HepG2 (cell line): ENCODE data around the gene ONECUT3. TPM values are rescaled to one million over a fixed set of nuclear protein-coding genes. Genes with fewer than 3 reads are reported as not detected.

Experiments used
- ATAC-seq: fragments of 200-7000 bp; cut with Tn5 transposase; 3 replicates; pipeline ENCODE4 v1.9.1; 2020; ENCODE audit warnings: mild to moderate bottlenecking, moderate library complexity
- BruUV-seq: library from RNA; stranded (reverse); fragments of 400-500 nt; replicated peaks from 2 replicates; lab custom pipeline; 2021; lab: Mats Ljungman, UMichigan
- CTCF ChIA-PET: fragments of 300-600 bp; formaldehyde crosslinking; extraction: SDS; loops from one replicate; lab custom pipeline; 2021; ENCODE audit warnings: low total read pairs, inconsistent platforms, low intra/inter-chr PET ratio; lab: Yijun Ruan, JAX
- POLR2A ChIA-PET: fragments of 350-600 bp; sonication (Branson Sonifier 250); formaldehyde crosslinking; loops from one replicate; lab custom pipeline; 2020; ENCODE audit warnings: antibody characterized with exemption, inconsistent platforms; lab: Yijun Ruan, JAX
- DNase-seq: peaks from one replicate; pipeline ENCODE4 v3.0.0-alpha.2; 2015; ENCODE audit warnings: low spot score
- FAIRE-seq: peaks from 3 replicates; lab custom pipeline; 2011; peaks lifted over from hg19 to GRCh38; lab: Jason Lieb, UNC
- H2AFZ ChIP-seq: one replicate; pipeline ENCODE4 v1.6.1; 2011; ENCODE audit warnings: low read length, inconsistent platforms
- H3K27ac ChIP-seq: fragments of 300-600 bp; 3 replicates; pipeline ENCODE4 v1.8.0; 2011; ENCODE audit warnings: mixed run types, mild to moderate bottlenecking, mixed read lengths, low read length, inconsistent platforms; ENCODE audit not compliant: insufficient read depth; ENCODE audit errors: extremely low read length
- H3K27me3 ChIP-seq, 2 experiments: fragments of 200-600 bp in 1 of 2; 2 replicates in 1 of 2; 3 replicates in 1 of 2; pipeline versions ENCODE4 v1.6.0 to v1.8.0; 2011; ENCODE audit warnings: low read length in 2 of 2, mild to moderate bottlenecking in 2 of 2, moderate library complexity in 2 of 2, inconsistent platforms in 1 of 2; ENCODE audit not compliant: insufficient read depth in 2 of 2, control insufficient read depth in 1 of 2
- H3K36me3 ChIP-seq, 2 experiments: fragments of 200-600 bp in 1 of 2; replicated peaks in 1 of 2; 2 replicates in 1 of 2; 3 replicates in 1 of 2; pipeline versions ENCODE4 v1.5.1 to v1.8.0; 2011; ENCODE audit warnings: low read length in 2 of 2, inconsistent platforms in 1 of 2; ENCODE audit not compliant: insufficient read depth in 2 of 2, control insufficient read depth in 1 of 2
- H3K4me1 ChIP-seq: 2 replicates; pipeline ENCODE4 v1.5.1; 2012; ENCODE audit warnings: low read length, inconsistent platforms; ENCODE audit not compliant: insufficient read depth
- H3K4me2 ChIP-seq: 2 replicates; pipeline ENCODE4 v1.6.0; 2011; ENCODE audit warnings: low read depth, low read length, inconsistent platforms
- H3K4me3 ChIP-seq, 3 experiments: fragments of 200-600 bp in 1 of 3; sonication (generic), shearing (Covaris generic) in 1 of 3; replicated peaks in 1 of 3; 2 replicates each; pipeline ENCODE4 v1.5.1; 2011 to 2016; ENCODE audit warnings: low read length in 3 of 3, inconsistent platforms in 2 of 3, low read depth in 2 of 3, mild to moderate bottlenecking in 2 of 3, control low read depth in 1 of 3, mixed read lengths in 1 of 3; ENCODE audit not compliant: insufficient read depth in 1 of 3
- H3K79me2 ChIP-seq: one replicate; pipeline ENCODE4 v1.6.1; 2011; ENCODE audit warnings: low read length, inconsistent platforms; ENCODE audit not compliant: insufficient read depth
- H3K9ac ChIP-seq: 2 replicates; pipeline ENCODE4 v1.6.0; 2011; ENCODE audit warnings: mild to moderate bottlenecking, low read depth, low read length, inconsistent platforms; ENCODE audit not compliant: insufficient read depth
- H3K9me3 ChIP-seq: 2 replicates; pipeline ENCODE4 v1.5.1; 2012; ENCODE audit warnings: mild to moderate bottlenecking, low read length
- H4K20me1 ChIP-seq: 2 replicates; pipeline ENCODE4 v1.6.0; 2011; ENCODE audit warnings: inconsistent platforms, mild to moderate bottlenecking, low read length, moderate library complexity; ENCODE audit not compliant: insufficient read depth
- GABPB1 ChIP-seq: IDR thresholded peaks from 2 replicates; pipeline ENCODE4 v1.6.1; 2016; ENCODE audit warnings: mild to moderate bottlenecking, missing genetic modification reagents, moderate library complexity, missing compliant biosample characterization
- GPN1 ChIP-seq: sonication (generic); formaldehyde crosslinking; IDR thresholded peaks from 2 replicates; pipeline ENCODE4 v1.5.1; 2020; ENCODE audit warnings: missing genetic modification reagents, borderline replicate concordance
- MAF1 ChIP-seq: sonication (generic); formaldehyde crosslinking; IDR thresholded peaks from 2 replicates; pipeline ENCODE4 v1.5.0; 2020; ENCODE audit warnings: missing genetic modification reagents, borderline replicate concordance
- PAWR ChIP-seq: sonication (generic); formaldehyde crosslinking; IDR thresholded peaks from 2 replicates; pipeline ENCODE4 v1.4.0; 2020; ENCODE audit warnings: missing genetic modification reagents, mild to moderate bottlenecking, borderline replicate concordance
- SAP130 ChIP-seq: IDR thresholded peaks from 2 replicates; pipeline ENCODE4 v1.6.1; 2016; ENCODE audit warnings: low read depth
- TEAD3 ChIP-seq: optimal IDR thresholded peaks from 2 replicates; pipeline ENCODE3; 2016; ENCODE audit warnings: borderline replicate concordance
- TIGD3 ChIP-seq: sonication (generic); formaldehyde crosslinking; IDR thresholded peaks from 2 replicates; pipeline ENCODE4 v1.5.1; 2020; ENCODE audit warnings: mild to moderate bottlenecking, missing genetic modification reagents, borderline replicate concordance
- ZBTB38 ChIP-seq: sonication (generic); formaldehyde crosslinking; IDR thresholded peaks from 2 replicates; pipeline ENCODE4 v1.5.1; 2020; ENCODE audit warnings: mild to moderate bottlenecking, missing genetic modification reagents
- ZMAT5 ChIP-seq: sonication (generic); formaldehyde crosslinking; IDR thresholded peaks from 2 replicates; pipeline ENCODE4 v1.5.0; 2020; ENCODE audit warnings: mild to moderate bottlenecking, low read depth, missing genetic modification reagents, borderline replicate concordance
- ZNF569 ChIP-seq: sonication (generic); formaldehyde crosslinking; IDR thresholded peaks from 2 replicates; pipeline ENCODE4 v1.5.0; 2020; ENCODE audit warnings: mild to moderate bottlenecking, missing genetic modification reagents, moderate library complexity, borderline replicate concordance
- ZNF644 ChIP-seq: IDR thresholded peaks from 2 replicates; pipeline ENCODE4 v1.6.1; 2016; ENCODE audit warnings: low read depth
- ZNF782 ChIP-seq: sonication (generic); formaldehyde crosslinking; IDR thresholded peaks from 2 replicates; pipeline ENCODE4 v1.4.0; 2020; ENCODE audit warnings: missing genetic modification reagents, mild to moderate bottlenecking, borderline replicate concordance
- ZSCAN25 ChIP-seq: sonication (generic); formaldehyde crosslinking; IDR thresholded peaks from 2 replicates; pipeline ENCODE4 v1.8.0; 2022; ENCODE audit warnings: mild to moderate bottlenecking, missing genetic modification reagents
- WGBS: methylation state at CpG from one replicate; pipeline ENCODE4 v1.1.6; 2017; ENCODE audit warnings: low lambda C conversion rate; 5-methylcytosine and 5-hydroxymethylcytosine counted together
- in situ Hi-C: cut with HindIII; loops from 2 replicates; pipeline ENCODE4 v1.10.0; 2017; ENCODE audit warnings: low pct_unique_long_range_greater_than_20kb; ENCODE audit not compliant: extremely low pct_ligation_motif_present
- intact Hi-C: fragments of 100-400 bp; cut with micrococcal nuclease; formaldehyde crosslinking; loops from one replicate; pipeline ENCODE4 v1.10.0; 2022; ENCODE audit not compliant: unreplicated experiment
- polyA plus RNA-seq, 8 experiments: library from polyadenylated mRNA; depleted of rRNA in 3 of 8; stranded (reverse) in 7 of 8; unstranded in 1 of 8; fragments of >200 nt; fragmentation: Illumina TruSeq in 4 of 8; extraction: Trizol in 4 of 8; gene quantifications; 2 replicates each; pipeline versions ENCODE4 v1.2.1 to v1.2.3, GENCODE V29; 2011 to 2016; ENCODE audit warnings: low read depth in 4 of 8, missing spikeins in 1 of 8, mixed read lengths in 1 of 8; ENCODE audit not compliant: insufficient read depth in 1 of 8
- total RNA-seq, 5 experiments: library from RNA; depleted of rRNA; stranded (reverse); fragments of >200 nt; fragmentation: Illumina TruSeq; extraction: Trizol; gene quantifications; 2 replicates each; pipeline ENCODE4 v1.2.3, GENCODE V29; 2016; ENCODE audit warnings: low read depth in 1 of 5

Gene ONECUT3
- total and polyA plus RNA-seq, 2 of the 13 experiments (the other 11 are each of a cell fraction or from before 2014, with no cell fraction given): under 0.01 TPM; not detected in 1

- TF ChIP-seq ZNF644 (CRISPR knock-in tag): no peak
- peak; percentile 52; the same call in 1 of the 2 replicates for TF ChIP-seq ZSCAN25
- 0 out of 2 replicates have a peak, but pooled peaks have one; percentile 9 for TF ChIP-seq SAP130 (CRISPR knock-in tag)
- TF ChIP-seq ZNF782 (CRISPR knock-in tag): no peak
- TF ChIP-seq ZBTB38 (CRISPR knock-in tag): 0 out of 2 replicates have a peak, but pooled peaks have one; percentile 48
- TF ChIP-seq GABPB1: peak; percentile 33; the same call in 1 of the 2 replicates
- TF ChIP-seq GPN1 (CRISPR knock-in tag): 0 out of 2 replicates have a peak, but pooled peaks have one; percentile 13
- TF ChIP-seq, all 625 proteins: peak for 9
Observed at GRCh38 chr19:1789261-1790041, 36.1 kb downstream of the ONECUT3 start (continued).

DNA sequence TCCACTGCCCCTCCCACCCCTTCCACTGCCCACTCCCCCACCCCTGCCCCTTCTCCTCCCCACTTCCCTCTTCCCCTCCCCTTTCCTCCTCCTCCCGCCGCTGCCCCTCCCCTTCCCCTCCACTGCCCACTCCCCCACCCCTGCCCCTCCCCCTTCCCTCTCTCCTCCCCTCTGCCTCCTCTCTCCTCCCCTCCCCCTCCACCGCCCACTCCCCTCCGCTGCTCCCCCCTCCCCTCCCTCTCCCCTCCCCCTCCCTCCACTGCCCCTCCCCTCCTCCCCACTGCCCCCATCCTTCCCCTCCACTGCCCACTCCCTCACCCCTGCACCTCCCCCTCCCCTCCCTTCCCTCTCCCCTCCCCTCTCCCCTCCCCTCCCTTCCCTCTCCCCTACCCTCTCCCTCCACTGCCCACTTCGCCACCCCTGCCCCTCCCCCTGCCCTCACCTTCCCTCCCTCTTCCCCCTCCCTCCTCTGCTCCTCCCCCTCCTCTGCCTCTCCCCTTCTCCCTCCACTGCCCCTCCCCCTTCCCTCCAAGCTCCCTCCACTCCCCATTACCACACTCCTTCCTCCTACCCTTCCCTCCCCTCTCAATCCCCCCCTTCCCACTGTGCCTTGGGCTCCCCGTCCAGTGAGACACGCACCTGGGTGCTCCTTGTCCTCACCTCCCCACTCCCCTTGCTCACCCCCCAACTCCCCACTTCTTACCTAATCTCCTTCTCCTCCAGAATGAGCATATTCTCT is 36.9 kb downstream of the ONECUT3 start:
- Histone ChIP-seq H3K9ac (no peak overlapping the region), H4K20me1 (no peaks in the 10 kb centered on the region), H3K4me2 (peak overlapping the region; percentile 23; the same call in 1 of the 2 replicates), H3K4me1 (no peaks in the 10 kb centered on the region), H3K27ac (no peak overlapping the region), H3K27me3 (peaks cover 0 to 8% of the 10 kb centered on the region in 2 experiments; a peak in 3 of 5 replicates), H3K9me3 (no peaks in the 10 kb centered on the region), H3K79me2 (no peaks in the 10 kb centered on the region), H3K36me3 (no peaks in the 10 kb centered on the region), H2AFZ (no peak overlapping the region), H3K4me3 (peak overlapping the region in 2 of 3 experiments; percentile 37 to 64; a peak in 3 of 6 replicates)
- intact Hi-C loops: loop anchor here (2.0 kb wide), 1 partner anchor 23 kb away; the partner anchor contains the start of gene ATP8B3
- POLR2A ChIA-PET: interaction anchor here (0.6 kb wide), 1 partner anchor 302 kb away, joined by 4 read pairs; no protein-coding TSS in a partner anchor
- FAIRE-seq: no peak
- CTCF ChIA-PET: interaction anchor here (0.7 kb wide), 1 partner anchor 8 kb away, joined by 3 read pairs; no protein-coding TSS in a partner anchor
- 19% methylated on average over 7 of the region's 7 CpGs for WGBS
- no peak for DNase-seq
- no TSS peak for BruUV-seq
- no peak for TF ChIP-seq ZNF569
- TF ChIP-seq MAF1: no peak
- TF ChIP-seq TEAD3 (CRISPR knock-in tag): no peak
- TF ChIP-seq TIGD3: no peak
- no peak for TF ChIP-seq PAWR
- no peak for TF ChIP-seq ZMAT5 (CRISPR knock-in tag)
- in situ Hi-C loops: no loop called here
- no peak for ATAC-seq
